Transverse colon (tissue), 4 donors: ENCODE data around the gene ASL.

Experiments used
- CTCF ChIP-seq, 5 experiments: fragments of 200-600 bp in 3 of 5; fragments of 450-650 bp in 2 of 5; sonication (generic) in 3 of 5; IDR thresholded peaks; 1 replicate in 2 of 5; 2 replicates in 3 of 5; pipeline ENCODE4 v1.5.1; 2016 to 2017; ENCODE audit warnings: antibody characterized with exemption in 5 of 5, inconsistent platforms in 3 of 5, mild to moderate bottlenecking in 2 of 5, moderate library complexity in 1 of 5
- EP300 ChIP-seq: sonication (generic); formaldehyde crosslinking; IDR thresholded peaks from one replicate; pipeline ENCODE4 v1.6.1; 2017; ENCODE audit warnings: antibody characterized with exemption, low read depth
- POLR2A ChIP-seq: fragments of 450-650 bp; IDR thresholded peaks from one replicate; pipeline ENCODE4 v1.6.1; 2016; ENCODE audit warnings: antibody characterized with exemption, mild to moderate bottlenecking, moderate library complexity
- POLR2AphosphoS5 ChIP-seq, 3 donors: sonication (generic); formaldehyde crosslinking; IDR thresholded peaks; one replicate each; pipeline ENCODE4 v1.6.1; 2016; ENCODE audit warnings: antibody characterized with exemption in 3 of 3

GRCh38 chr7:66047426-66047825 is 28.2 kb upstream of the ASL start:
- no peak for TF ChIP-seq POLR2AphosphoS5 (IDR thresholded peaks at IDR 0.05)
- TF ChIP-seq CTCF (IDR thresholded peaks at IDR 0.05) = no peak
- no peak for TF ChIP-seq POLR2A
- no peak for TF ChIP-seq EP300
